ENCODE results near the gene PTPN23.

Gene PTPN23

GRCh38 chr3:47421741-47422649, 41.2 kb downstream of the PTPN23 start:
- no peak for FAIRE-seq

- no peak for FAIRE-seq
Observed at GRCh38 chr3:47422743-47423142, 41.9 kb downstream of the PTPN23 start.

GRCh38 chr3:47423548-47424145, 42.8 kb downstream of the PTPN23 start:
- no peak for FAIRE-seq

GRCh38 chr3:47424434-47425382, 43.9 kb downstream of the PTPN23 start:
- FAIRE-seq = no peak

GRCh38 chr3:47425383-47425778, 44.6 kb downstream of the PTPN23 start:
- FAIRE-seq = no peak

- no peak for FAIRE-seq
Observed at GRCh38 chr3:47425959-47426358, 45.1 kb downstream of the PTPN23 start.

- no peak for FAIRE-seq
Observed at GRCh38 chr3:47427866-47428265, 47.0 kb downstream of the PTPN23 start.

- FAIRE-seq = no peak
Observed at GRCh38 chr3:47428662-47429061, 47.8 kb downstream of the PTPN23 start.

GRCh38 chr3:47429476-47430270, 48.9 kb downstream of the PTPN23 start:
- FAIRE-seq = no peak

GRCh38 chr3:47430606-47431005, 49.8 kb downstream of the PTPN23 start:
- FAIRE-seq = no peak

- no peak for FAIRE-seq
Observed at GRCh38 chr3:47431225-47431624, 50.4 kb downstream of the PTPN23 start.

- FAIRE-seq = no peak
Observed at GRCh38 chr3:47432673-47433072, 51.9 kb downstream of the PTPN23 start.

GRCh38 chr3:47433796-47434195, 53.0 kb downstream of the PTPN23 start:
- FAIRE-seq = no peak

GRCh38 chr3:47434849-47435248, 54.0 kb downstream of the PTPN23 start:
- no peak for FAIRE-seq

GRCh38 chr3:47436180-47436579, 55.4 kb downstream of the PTPN23 start:
- no peak for FAIRE-seq

GRCh38 chr3:47440131-47440530, 59.3 kb downstream of the PTPN23 start:
- no peak for FAIRE-seq

- FAIRE-seq = no peak
Observed at GRCh38 chr3:47441796-47442551, 61.2 kb downstream of the PTPN23 start.

GRCh38 chr3:47443611-47443995, 62.8 kb downstream of the PTPN23 start:
- no peak for FAIRE-seq

GRCh38 chr3:47444103-47444502, 63.3 kb downstream of the PTPN23 start:
- no peak for FAIRE-seq

- FAIRE-seq = no peak
Observed at GRCh38 chr3:47452453-47453215, 71.8 kb downstream of the PTPN23 start.
